22Rv1 (cell line): ENCODE results near the gene RNF144B.

Experiments
- ZFX ChIP-seq: fragments of 450-650 bp; IDR thresholded peaks from 2 replicates; pipeline ENCODE4 v1.6.1; 2017; ENCODE audit warnings: antibody characterized with exemption, borderline replicate concordance
- TF ChIP-seq, protein P1 (sequence below): fragments of 450-650 bp; IDR thresholded peaks from 2 replicates; pipeline ENCODE4 v1.5.1; 2017; ENCODE audit warnings: mild to moderate bottlenecking

GRCh38 chr6:18352842-18353241 lies 34.3 kb upstream of the RNF144B start:
- TF ChIP-seq, protein P1, sequence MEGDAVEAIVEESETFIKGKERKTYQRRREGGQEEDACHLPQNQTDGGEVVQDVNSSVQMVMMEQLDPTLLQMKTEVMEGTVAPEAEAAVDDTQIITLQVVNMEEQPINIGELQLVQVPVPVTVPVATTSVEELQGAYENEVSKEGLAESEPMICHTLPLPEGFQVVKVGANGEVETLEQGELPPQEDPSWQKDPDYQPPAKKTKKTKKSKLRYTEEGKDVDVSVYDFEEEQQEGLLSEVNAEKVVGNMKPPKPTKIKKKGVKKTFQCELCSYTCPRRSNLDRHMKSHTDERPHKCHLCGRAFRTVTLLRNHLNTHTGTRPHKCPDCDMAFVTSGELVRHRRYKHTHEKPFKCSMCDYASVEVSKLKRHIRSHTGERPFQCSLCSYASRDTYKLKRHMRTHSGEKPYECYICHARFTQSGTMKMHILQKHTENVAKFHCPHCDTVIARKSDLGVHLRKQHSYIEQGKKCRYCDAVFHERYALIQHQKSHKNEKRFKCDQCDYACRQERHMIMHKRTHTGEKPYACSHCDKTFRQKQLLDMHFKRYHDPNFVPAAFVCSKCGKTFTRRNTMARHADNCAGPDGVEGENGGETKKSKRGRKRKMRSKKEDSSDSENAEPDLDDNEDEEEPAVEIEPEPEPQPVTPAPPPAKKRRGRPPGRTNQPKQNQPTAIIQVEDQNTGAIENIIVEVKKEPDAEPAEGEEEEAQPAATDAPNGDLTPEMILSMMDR = no peak
- no peak for TF ChIP-seq ZFX
